Testis (tissue), 2 donors: ENCODE measurements around the gene NLGN4Y.

Experiments used
- POLR2A ChIP-seq: fragments of 450-650 bp; IDR thresholded peaks from one replicate; pipeline ENCODE4 v1.6.1; 2017; ENCODE audit warnings: antibody characterized with exemption, mild to moderate bottlenecking, moderate library complexity
- TF ChIP-seq, protein P1 (sequence below), 3 experiments: fragments of 450-650 bp in 2 of 3; fragments of 200-600 bp in 1 of 3; sonication (generic) in 1 of 3; IDR thresholded peaks; one replicate each; pipeline ENCODE4 v1.5.1; 2016 to 2019; ENCODE audit warnings: antibody characterized with exemption in 3 of 3, mild to moderate bottlenecking in 2 of 3, moderate library complexity in 1 of 3

DNA sequence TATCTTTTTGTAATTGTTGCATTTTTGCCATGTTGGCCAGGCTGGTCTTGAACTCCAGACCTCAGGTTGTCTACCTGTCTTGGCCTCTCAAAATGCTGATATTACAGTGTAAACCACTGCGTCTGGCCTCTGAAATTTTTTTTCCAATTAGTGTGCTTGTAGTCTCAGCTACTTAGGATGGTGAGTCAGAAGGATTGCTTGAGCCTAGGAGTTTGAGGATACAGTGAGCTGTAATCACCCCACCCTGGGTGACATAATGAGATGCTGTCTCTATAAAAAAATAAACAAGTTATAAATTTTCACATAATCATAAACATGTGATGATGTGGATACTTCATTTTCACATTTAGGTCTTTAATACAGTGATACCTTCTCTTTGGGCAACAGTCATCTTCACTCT, 154.9 kb downstream of the NLGN4Y start:
- TF ChIP-seq, protein P1, sequence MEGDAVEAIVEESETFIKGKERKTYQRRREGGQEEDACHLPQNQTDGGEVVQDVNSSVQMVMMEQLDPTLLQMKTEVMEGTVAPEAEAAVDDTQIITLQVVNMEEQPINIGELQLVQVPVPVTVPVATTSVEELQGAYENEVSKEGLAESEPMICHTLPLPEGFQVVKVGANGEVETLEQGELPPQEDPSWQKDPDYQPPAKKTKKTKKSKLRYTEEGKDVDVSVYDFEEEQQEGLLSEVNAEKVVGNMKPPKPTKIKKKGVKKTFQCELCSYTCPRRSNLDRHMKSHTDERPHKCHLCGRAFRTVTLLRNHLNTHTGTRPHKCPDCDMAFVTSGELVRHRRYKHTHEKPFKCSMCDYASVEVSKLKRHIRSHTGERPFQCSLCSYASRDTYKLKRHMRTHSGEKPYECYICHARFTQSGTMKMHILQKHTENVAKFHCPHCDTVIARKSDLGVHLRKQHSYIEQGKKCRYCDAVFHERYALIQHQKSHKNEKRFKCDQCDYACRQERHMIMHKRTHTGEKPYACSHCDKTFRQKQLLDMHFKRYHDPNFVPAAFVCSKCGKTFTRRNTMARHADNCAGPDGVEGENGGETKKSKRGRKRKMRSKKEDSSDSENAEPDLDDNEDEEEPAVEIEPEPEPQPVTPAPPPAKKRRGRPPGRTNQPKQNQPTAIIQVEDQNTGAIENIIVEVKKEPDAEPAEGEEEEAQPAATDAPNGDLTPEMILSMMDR (IDR thresholded peaks at IDR 0.05): no peak
- TF ChIP-seq POLR2A: no peak
